Thyroid gland (tissue), 4 donors: ENCODE data around the gene HNRNPLL.

Source experiments
- CTCF ChIP-seq, 6 experiments: fragments of 200-600 bp in 3 of 6; fragments of 450-650 bp in 3 of 6; sonication (generic) in 3 of 6; IDR thresholded peaks; one replicate each; pipeline ENCODE4 v1.5.1; 2016 to 2019; ENCODE audit warnings: antibody characterized with exemption in 6 of 6, mild to moderate bottlenecking in 2 of 6, inconsistent platforms in 1 of 6, moderate library complexity in 1 of 6
- POLR2A ChIP-seq, 2 donors: fragments of 450-650 bp; IDR thresholded peaks; one replicate each; pipeline ENCODE4 v1.6.1; 2017; ENCODE audit warnings: antibody characterized with exemption in 2 of 2, mild to moderate bottlenecking in 2 of 2, moderate library complexity in 1 of 2

GRCh38 chr2:38578832-38579231 lies 23.9 kb downstream of the HNRNPLL start:
- TF ChIP-seq CTCF (IDR thresholded peaks at IDR 0.05): no peak
- TF ChIP-seq POLR2A (IDR thresholded peaks at IDR 0.05): no peak
